ENCODE results near the gene DNAH9. TPM values are rescaled to one million over a fixed set of nuclear protein-coding genes. Genes with fewer than 3 reads are reported as not detected.

Gene DNAH9
- total and polyA plus RNA-seq, 2 donors from 2014 or later, result 3.7 to 6.9 TPM

DNA sequence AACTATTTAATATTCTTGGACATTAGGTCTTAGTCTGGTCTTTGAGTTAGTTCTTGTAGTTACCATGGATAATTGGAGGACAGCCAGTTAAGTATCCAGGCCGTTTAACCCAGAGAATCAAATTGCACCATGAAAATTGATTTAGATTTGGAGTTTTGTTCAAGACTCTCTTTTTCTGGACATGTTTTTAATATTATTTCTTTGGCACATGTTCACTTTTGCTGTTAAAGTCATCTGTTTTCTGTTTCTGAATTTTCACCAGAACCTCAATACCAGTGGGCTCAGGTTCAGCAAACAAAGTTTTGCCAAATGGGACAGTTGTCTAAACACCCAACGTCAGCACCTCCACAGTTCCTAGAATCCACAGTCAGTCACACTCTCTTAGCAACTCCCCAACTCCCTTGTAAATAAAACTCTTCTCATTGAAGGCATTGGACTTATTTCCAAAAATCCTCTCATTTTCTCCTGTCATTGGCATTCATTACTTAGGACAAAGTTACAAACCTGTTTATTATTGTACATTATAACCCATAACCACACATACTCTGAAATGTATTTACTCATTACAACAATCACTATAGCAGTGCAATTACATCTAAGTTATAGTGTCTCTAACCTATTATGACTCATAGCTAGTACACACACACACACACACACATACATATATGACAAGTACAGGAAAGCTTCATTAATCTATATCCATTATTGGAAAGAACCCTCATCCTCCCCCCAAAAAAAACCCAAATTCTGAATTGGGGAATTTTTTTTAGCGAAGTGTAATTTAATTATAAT lies 33.5 kb upstream of the DNAH9 start:
- DNase-seq, result peak in 1 of 5 donors; percentile 20
- Histone ChIP-seq H3K27me3 (ENCODE audit: control insufficient read depth, insufficient read depth, low read length) (no peaks in the 10 kb centered on the region), H3K4me1 (ENCODE audit: control insufficient read depth in 2 of 3, insufficient read depth in 2 of 3, low read depth in 1 of 3, low read length in 3 of 3) (no peaks in the 10 kb centered on the region), H3K9me3 (ENCODE audit: control insufficient read depth in 2 of 3, insufficient read depth in 1 of 3, low read length in 3 of 3) (no peaks in the 10 kb centered on the region), H3K9ac (ENCODE audit: low read length in 3 of 3) (no peak overlapping the region), H3K36me3 (ENCODE audit: control insufficient read depth in 2 of 3, insufficient read depth in 3 of 3, low read length in 3 of 3) (no peaks in the 10 kb centered on the region), H3K4me3 (ENCODE audit: low read length in 3 of 3) (no peak overlapping the region), H3K27ac (ENCODE audit: low read depth in 2 of 2, low read length in 2 of 2) (no peak overlapping the region)
- FAIRE-seq, result no peak
- TF ChIP-seq, protein P1, sequence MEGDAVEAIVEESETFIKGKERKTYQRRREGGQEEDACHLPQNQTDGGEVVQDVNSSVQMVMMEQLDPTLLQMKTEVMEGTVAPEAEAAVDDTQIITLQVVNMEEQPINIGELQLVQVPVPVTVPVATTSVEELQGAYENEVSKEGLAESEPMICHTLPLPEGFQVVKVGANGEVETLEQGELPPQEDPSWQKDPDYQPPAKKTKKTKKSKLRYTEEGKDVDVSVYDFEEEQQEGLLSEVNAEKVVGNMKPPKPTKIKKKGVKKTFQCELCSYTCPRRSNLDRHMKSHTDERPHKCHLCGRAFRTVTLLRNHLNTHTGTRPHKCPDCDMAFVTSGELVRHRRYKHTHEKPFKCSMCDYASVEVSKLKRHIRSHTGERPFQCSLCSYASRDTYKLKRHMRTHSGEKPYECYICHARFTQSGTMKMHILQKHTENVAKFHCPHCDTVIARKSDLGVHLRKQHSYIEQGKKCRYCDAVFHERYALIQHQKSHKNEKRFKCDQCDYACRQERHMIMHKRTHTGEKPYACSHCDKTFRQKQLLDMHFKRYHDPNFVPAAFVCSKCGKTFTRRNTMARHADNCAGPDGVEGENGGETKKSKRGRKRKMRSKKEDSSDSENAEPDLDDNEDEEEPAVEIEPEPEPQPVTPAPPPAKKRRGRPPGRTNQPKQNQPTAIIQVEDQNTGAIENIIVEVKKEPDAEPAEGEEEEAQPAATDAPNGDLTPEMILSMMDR (IDR thresholded peaks at IDR 0.05; ENCODE audit: borderline replicate concordance, extremely low read depth, insufficient read depth), result no peak
- intact Hi-C loops (cut with DNase I), result no loop called here

GRCh38 chr17:11565591-11565990 lies 32.7 kb upstream of the DNAH9 start:
- FAIRE-seq (no peak), DNase-seq (no peak)
- no peak overlapping the region for H3K4me3 ChIP-seq (ENCODE audit: low read length in 3 of 3)
- H3K27me3 ChIP-seq (ENCODE audit: control insufficient read depth, insufficient read depth, low read length), result no peaks in the 10 kb centered on the region
- TF ChIP-seq, protein P1 (IDR thresholded peaks at IDR 0.05; ENCODE audit: borderline replicate concordance, extremely low read depth, insufficient read depth), result no peak
- H3K36me3 ChIP-seq (ENCODE audit: control insufficient read depth in 2 of 3, insufficient read depth in 3 of 3, low read length in 3 of 3), result no peaks in the 10 kb centered on the region
- intact Hi-C loops (cut with DNase I), result no loop called here
- H3K9me3 ChIP-seq (ENCODE audit: control insufficient read depth in 2 of 3, insufficient read depth in 1 of 3, low read length in 3 of 3), result no peaks in the 10 kb centered on the region
- no peaks in the 10 kb centered on the region for H3K4me1 ChIP-seq (ENCODE audit: control insufficient read depth in 2 of 3, insufficient read depth in 2 of 3, low read depth in 1 of 3, low read length in 3 of 3)
- no peak overlapping the region for H3K27ac ChIP-seq (ENCODE audit: low read depth in 2 of 2, low read length in 2 of 2)
- H3K9ac ChIP-seq (ENCODE audit: low read length in 3 of 3), result no peak overlapping the region

- no peaks in the 10 kb centered on the region for H3K27me3 ChIP-seq (ENCODE audit: control insufficient read depth, insufficient read depth, low read length)
- no peaks in the 10 kb centered on the region for H3K9me3 ChIP-seq (ENCODE audit: control insufficient read depth in 2 of 3, insufficient read depth in 1 of 3, low read length in 3 of 3)
- no peak for DNase-seq
- intact Hi-C loops (cut with DNase I), result no loop called here
- no peaks in the 10 kb centered on the region for H3K4me1 ChIP-seq (ENCODE audit: control insufficient read depth in 2 of 3, insufficient read depth in 2 of 3, low read depth in 1 of 3, low read length in 3 of 3)
- H3K9ac ChIP-seq (ENCODE audit: low read length in 3 of 3), result no peak overlapping the region
- no peak overlapping the region for H3K27ac ChIP-seq (ENCODE audit: low read depth in 2 of 2, low read length in 2 of 2)
- TF ChIP-seq, protein P1 (IDR thresholded peaks at IDR 0.05; ENCODE audit: borderline replicate concordance, extremely low read depth, insufficient read depth), result no peak
- no peak overlapping the region for H3K4me3 ChIP-seq (ENCODE audit: low read length in 3 of 3)
- no peaks in the 10 kb centered on the region for H3K36me3 ChIP-seq (ENCODE audit: control insufficient read depth in 2 of 3, insufficient read depth in 3 of 3, low read length in 3 of 3)
- FAIRE-seq, result no peak
Measured at GRCh38 chr17:11578998-11579397, 19.3 kb upstream of the DNAH9 start.
